Activated B cell treated with CpG ODN at 0.5 μM for 24 hours (primary cell): ENCODE data around the gene ALX1. TPM values are rescaled to one million over a fixed set of nuclear protein-coding genes. Genes with fewer than 3 reads are reported as not detected.

Experiments used
- ATAC-seq: fragments of 200-7000 bp; cut with Tn5 transposase; one replicate; pipeline ENCODE4 v1.10.0; 2021; ENCODE audit warnings: low read depth, mild to moderate bottlenecking, moderate library complexity
- CTCF ChIA-PET: fragments of 350-600 bp; sonication (Branson Sonifier 250); formaldehyde crosslinking; loops from one replicate; lab custom pipeline; 2021; ENCODE audit warnings: antibody characterized with exemption; lab: Charles Lee
- POLR2A ChIA-PET: fragments of 350-600 bp; sonication (Branson Sonifier 250); formaldehyde crosslinking; loops from one replicate; lab custom pipeline; 2021; ENCODE audit warnings: antibody characterized with exemption; lab: Charles Lee
- DNase-seq: peaks from one replicate; pipeline ENCODE4 v3.0.0; 2022
- H3K27ac Mint-ChIP-seq: one replicate; pipeline ENCODE4 v1.8.0; 2020; ENCODE audit warnings: mixed read lengths
- H3K27me3 Mint-ChIP-seq: one replicate; pipeline ENCODE4 v1.8.0; 2021; ENCODE audit warnings: mixed read lengths
- H3K36me3 Mint-ChIP-seq: one replicate; pipeline ENCODE4 v1.8.0; 2021; ENCODE audit warnings: low read depth, mixed read lengths
- H3K4me1 Mint-ChIP-seq: one replicate; pipeline ENCODE4 v1.8.0; 2021; ENCODE audit warnings: mixed read lengths
- H3K4me3 Mint-ChIP-seq: one replicate; pipeline ENCODE4 v1.8.0; 2020; ENCODE audit warnings: mild to moderate bottlenecking, mixed read lengths
- H3K9me3 Mint-ChIP-seq: one replicate; pipeline ENCODE4 v1.8.0; 2020; ENCODE audit warnings: mixed read lengths
- CTCF ChIP-seq: fragments of 200-600 bp; IDR thresholded peaks from one replicate; pipeline ENCODE4 v1.8.0; 2022; ENCODE audit warnings: antibody characterized with exemption, mild to moderate bottlenecking
- intact Hi-C: fragments of 100-400 bp; cut with micrococcal nuclease; formaldehyde crosslinking; loops from one replicate; pipeline ENCODE4 v1.15.1; 2024
- total RNA-seq: library from RNA; stranded (reverse); gene quantifications from 2 replicates; pipeline ENCODE4 v1.2.3, GENCODE V29; 2022

Gene ALX1
- total RNA-seq, 1 donor from 2014 or later = not detected

DNA sequence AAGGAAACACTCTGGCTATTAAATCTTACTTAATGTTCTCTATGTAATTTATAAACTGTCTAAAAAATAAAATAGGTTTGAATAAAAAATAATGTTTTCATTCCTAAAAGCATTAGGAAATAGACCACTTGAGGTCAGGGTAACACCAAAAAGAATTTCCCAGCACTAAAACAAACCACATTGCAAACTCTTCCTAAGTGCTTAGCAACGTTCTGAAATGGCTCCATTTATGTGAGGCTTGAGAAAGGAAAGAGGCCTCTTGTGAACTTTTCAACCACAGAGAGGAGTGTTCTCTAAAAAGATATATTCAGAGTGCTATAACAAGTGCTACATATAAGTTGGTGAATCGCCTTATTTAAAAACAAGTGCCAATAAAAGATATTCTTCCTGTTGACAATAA, 42.7 kb downstream of the ALX1 start:
- Mint-ChIP-seq H3K4me1 (no peaks in the 10 kb centered on the region), H3K9me3 (no peaks in the 10 kb centered on the region), H3K4me3 (no peak overlapping the region), H3K27ac (no peak overlapping the region), H3K27me3 (no peaks in the 10 kb centered on the region), H3K36me3 (no peaks in the 10 kb centered on the region)
- DNase-seq = no peak
- CTCF ChIA-PET = no interaction called here
- intact Hi-C loops = no loop called here
- no peak for TF ChIP-seq CTCF
- POLR2A ChIA-PET = no interaction called here
- no peak for ATAC-seq

DNA sequence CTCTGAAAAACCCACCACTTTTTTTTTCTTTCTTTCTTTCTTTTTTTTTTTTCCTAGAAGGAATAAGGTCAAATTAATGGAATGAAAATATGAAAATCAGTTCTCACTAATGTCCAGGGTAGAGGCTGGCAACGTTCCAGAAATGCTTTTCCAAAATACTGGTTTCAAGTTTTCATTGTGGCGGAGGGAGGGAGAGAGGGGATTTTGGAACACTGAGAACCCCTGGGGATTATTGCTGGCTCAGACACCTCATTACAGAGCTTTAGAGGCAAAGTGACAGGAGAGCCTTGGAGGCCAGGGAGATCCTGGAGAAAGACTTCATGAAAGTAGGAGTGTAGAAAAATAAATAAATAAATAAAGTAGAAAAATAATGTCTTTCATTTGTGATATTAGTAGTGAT, 45.4 kb downstream of the ALX1 start:
- Mint-ChIP-seq H3K27me3 (no peaks in the 10 kb centered on the region), H3K27ac (no peak overlapping the region), H3K36me3 (no peaks in the 10 kb centered on the region), H3K4me1 (no peaks in the 10 kb centered on the region), H3K4me3 (no peak overlapping the region), H3K9me3 (no peaks in the 10 kb centered on the region)
- intact Hi-C loops = no loop called here
- TF ChIP-seq CTCF = no peak
- ATAC-seq (no peak), DNase-seq (no peak)
- POLR2A ChIA-PET = no interaction called here
- CTCF ChIA-PET = no interaction called here

DNA sequence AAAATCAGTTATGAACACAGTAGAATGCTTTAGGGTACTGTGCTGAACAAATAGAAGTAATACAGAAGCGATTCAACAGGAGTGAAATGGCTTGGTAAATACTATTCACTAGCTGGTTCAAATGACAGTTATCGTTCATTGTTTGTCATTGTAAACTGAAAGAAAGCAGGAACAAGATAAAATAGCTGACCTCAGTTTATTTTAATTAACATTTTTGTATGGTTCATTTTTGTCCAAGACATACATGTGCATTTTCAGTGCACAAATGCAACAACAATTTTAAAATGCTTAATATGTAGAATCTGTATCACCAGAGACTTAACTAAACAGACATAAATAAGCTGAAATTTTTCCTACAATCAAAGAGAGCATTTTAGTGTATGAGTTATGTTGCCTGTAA, 49.9 kb downstream of the ALX1 start:
- Mint-ChIP-seq H3K4me1 (no peaks in the 10 kb centered on the region), H3K27me3 (no peaks in the 10 kb centered on the region), H3K4me3 (no peak overlapping the region), H3K27ac (no peak overlapping the region), H3K36me3 (no peaks in the 10 kb centered on the region), H3K9me3 (no peaks in the 10 kb centered on the region)
- ChIA-PET POLR2A (no interaction called here), CTCF (no interaction called here)
- TF ChIP-seq CTCF = no peak
- DNase-seq (no peak), ATAC-seq (no peak)
- intact Hi-C loops = no loop called here

GRCh38 chr12:85348779-85349178, 68.8 kb downstream of the ALX1 start:
- no peak overlapping the region for H3K4me3 Mint-ChIP-seq
- ATAC-seq (no peak), DNase-seq (no peak)
- H3K9me3 Mint-ChIP-seq = no peaks in the 10 kb centered on the region
- no peak overlapping the region for H3K27ac Mint-ChIP-seq
- no peaks in the 10 kb centered on the region for H3K36me3 Mint-ChIP-seq
- POLR2A ChIA-PET = no interaction called here
- no peaks in the 10 kb centered on the region for H3K27me3 Mint-ChIP-seq
- intact Hi-C loops = no loop called here
- CTCF ChIA-PET = no interaction called here
- TF ChIP-seq CTCF = no peak
- H3K4me1 Mint-ChIP-seq = no peaks in the 10 kb centered on the region

DNA sequence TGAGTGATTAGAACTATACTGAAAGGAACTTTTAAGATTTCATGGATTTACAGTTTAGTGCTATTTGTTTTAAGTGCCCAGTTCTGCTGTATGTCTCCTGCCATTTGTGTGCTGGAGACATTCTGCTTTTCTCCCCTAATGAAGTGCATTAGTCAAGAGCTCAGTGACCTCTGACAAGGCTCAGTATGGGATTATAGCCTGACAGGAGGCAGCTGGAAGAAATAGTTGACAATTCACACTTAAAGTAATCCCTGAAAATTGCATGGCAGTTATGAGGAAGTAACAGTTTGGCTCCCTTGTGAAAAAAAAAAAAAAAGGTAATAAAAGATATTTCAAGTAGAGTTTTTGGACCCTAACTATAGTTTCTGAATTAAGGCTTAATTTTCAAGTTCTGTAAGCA, 70.3 kb downstream of the ALX1 start:
- POLR2A ChIA-PET = no interaction called here
- intact Hi-C loops = no loop called here
- no peaks in the 10 kb centered on the region for H3K4me1 Mint-ChIP-seq

More for the DNA sequence above, 70.3 kb downstream of the ALX1 start:
- no peak for ATAC-seq
- no peak overlapping the region for H3K27ac Mint-ChIP-seq
- no peaks in the 10 kb centered on the region for H3K36me3 Mint-ChIP-seq
- TF ChIP-seq CTCF = no peak
- no peak overlapping the region for H3K4me3 Mint-ChIP-seq
- CTCF ChIA-PET = no interaction called here
- DNase-seq = no peak
- no peaks in the 10 kb centered on the region for H3K27me3 Mint-ChIP-seq
- no peaks in the 10 kb centered on the region for H3K9me3 Mint-ChIP-seq

Other genes starting within 250 kb of the ALX1 start
- not detected in 2 replicates for gene TSPAN19, start 243.9 kb upstream of the ALX1 start, total RNA-seq
- gene LRRIQ1, start 243.9 kb upstream of the ALX1 start, total RNA-seq = not detected in 2 replicates